Right renal pelvis (tissue), 4 donors: ENCODE data around the gene ABCD1. TPM values are rescaled to one million over a fixed set of nuclear protein-coding genes. Genes with fewer than 3 reads are reported as not detected.

Experiments used
- DNase-seq, 4 donors: peaks; one replicate each; pipeline ENCODE4 v3.0.0-alpha.2; 2013; ENCODE audit warnings: low read depth in 4 of 4, low spot score in 3 of 4, missing footprints in 1 of 4
- polyA plus RNA-seq, 4 donors: library from polyadenylated mRNA; unstranded; fragments of 120-200 nt; gene quantifications; one replicate each; pipeline ENCODE4 v1.2.1, GENCODE V29; 2013; ENCODE audit not compliant: insufficient read length in 4 of 4

The ABCD1 gene
- polyA plus RNA-seq, 4 donors, result 6.3 to 8.9 (median 7.1) TPM

DNA sequence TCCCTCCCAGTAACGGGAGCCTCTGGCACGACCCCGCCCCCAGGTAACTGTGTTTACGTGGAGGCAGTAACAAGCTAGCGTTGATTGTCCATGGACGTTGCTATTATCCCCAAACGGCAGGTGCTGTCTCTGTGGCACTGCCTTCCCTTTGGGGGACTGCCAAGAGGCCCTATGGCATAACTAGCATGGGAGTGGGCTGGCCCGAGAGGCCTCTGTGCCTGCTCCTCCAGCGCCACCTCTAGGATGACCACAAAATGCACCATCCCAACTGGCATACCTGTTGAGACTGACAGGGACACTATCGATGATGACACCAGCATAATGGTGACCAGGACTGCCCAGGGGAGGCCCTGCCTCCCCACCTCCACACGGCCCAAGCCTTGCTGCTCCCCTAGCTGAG, 57.7 kb downstream of the ABCD1 start:
- DNase-seq, result no peak

DNA sequence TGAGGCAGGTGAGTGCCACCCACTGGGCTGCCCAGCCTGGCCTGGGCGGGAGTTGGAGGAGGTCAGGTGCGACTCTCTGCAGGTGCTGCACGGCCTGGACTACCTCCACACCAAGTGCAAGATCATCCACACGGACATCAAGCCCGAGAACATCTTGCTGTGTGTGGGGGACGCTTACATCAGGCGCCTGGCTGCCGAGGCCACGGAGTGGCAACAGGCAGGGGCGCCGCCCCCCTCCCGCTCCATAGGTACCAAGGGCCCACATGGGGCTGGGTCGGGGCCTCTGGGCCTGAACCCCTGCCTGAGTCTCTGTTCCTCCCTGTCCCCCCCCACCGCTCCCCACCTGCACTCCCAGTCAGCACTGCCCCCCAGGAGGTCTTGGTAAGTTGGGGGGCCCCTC, 58.2 kb downstream of the ABCD1 start:
- DNase-seq, result no peak

DNA sequence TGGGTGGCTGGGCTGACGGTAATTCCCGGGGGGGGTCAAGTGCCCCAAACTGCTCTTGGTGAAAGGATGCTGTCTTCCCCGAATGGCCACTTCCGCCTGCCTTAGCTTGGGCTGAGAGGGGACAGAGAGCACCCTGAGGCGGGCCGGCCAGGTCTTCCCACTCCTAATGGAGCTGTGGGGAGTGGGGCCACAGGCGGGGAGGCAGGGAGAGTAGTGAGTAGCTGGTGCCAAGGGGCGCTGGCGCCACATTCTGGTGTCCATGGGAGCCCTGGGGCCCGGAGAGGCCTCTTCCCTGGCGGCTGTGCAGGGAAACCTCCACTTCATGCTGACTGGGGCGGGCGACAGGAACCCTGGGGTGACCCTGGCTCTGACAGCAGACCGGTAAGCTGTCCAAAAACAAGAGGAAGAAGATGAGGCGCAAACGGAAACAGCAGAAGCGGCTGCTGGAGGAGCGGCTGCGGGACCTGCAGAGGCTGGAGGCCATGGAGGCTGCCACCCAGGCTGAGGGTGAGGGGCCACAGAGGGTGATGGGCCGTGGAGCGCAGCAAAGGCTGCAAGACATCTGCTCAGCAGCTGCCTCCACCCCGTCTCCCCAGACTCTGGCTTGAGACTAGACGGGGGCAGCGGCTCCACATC, 58.8 kb downstream of the ABCD1 start:
- no peak for DNase-seq

DNA sequence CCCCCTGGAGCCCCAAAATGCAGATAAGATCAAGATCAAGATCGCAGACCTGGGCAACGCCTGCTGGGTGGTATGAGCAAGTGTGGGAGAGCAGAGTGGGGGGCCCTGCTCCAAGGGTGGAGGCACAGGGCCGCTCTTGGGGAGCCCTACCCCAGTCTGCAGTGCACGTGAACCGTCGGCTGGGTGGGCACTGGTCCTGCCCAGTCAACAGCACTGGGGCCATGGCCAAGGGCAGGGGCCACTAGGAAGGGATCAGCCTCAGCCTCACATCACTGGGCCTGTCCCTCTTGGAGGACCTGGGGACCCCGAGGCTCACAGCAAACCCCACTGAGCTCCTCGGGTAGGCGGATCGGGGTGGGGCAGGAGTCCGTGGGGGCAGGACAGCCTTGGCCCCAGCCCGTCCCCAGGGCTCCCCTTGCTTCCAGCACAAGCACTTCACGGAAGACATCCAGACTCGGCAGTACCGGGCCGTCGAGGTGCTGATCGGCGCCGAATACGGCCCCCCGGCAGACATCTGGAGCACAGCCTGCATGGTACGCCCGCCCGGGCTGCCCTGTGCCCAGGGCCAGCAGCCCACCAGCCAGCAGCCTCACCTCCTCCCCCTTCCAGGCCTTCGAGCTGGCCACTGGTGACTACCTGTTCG, 59.8 kb downstream of the ABCD1 start:
- no peak for DNase-seq

DNA sequence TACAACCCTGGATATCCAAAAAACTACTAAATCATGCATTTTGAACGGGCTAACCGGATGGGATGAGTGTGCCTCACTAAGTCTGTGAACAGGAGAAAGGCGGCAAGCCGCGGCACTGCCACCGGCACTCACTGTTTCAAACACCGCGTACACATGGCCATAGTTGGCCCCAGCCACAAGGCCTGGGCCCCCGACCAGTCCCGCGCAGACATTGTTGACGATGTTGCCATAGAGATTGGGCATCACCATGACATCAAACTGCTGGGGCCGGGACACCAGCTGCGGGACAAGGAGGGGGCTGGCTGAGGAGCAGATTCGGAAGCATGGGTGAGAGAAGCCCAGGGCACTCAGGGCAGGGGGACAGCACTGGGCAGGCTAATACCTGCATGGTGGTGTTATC, 62.0 kb downstream of the ABCD1 start:
- DNase-seq, result no peak

DNA sequence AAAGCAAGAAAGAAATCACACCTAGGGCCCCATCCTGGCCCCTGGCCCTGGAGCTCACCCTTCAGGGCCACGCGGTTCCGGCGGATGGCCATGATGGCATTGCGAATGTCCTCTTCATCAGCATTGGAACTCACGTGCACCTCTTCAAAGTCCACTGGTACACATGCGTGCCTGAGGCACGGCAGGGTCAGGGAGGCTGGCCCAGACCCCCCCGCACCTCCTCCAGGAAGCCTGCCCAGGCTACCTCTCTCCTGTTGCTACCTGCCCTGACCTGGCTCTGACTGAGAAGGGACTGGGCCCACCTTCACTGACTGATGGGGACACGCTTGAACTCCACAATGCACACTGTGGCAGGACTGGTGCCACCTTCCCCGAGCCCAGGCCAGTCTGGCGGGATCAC, 65.0 kb downstream of the ABCD1 start:
- DNase-seq, result no peak

DNA sequence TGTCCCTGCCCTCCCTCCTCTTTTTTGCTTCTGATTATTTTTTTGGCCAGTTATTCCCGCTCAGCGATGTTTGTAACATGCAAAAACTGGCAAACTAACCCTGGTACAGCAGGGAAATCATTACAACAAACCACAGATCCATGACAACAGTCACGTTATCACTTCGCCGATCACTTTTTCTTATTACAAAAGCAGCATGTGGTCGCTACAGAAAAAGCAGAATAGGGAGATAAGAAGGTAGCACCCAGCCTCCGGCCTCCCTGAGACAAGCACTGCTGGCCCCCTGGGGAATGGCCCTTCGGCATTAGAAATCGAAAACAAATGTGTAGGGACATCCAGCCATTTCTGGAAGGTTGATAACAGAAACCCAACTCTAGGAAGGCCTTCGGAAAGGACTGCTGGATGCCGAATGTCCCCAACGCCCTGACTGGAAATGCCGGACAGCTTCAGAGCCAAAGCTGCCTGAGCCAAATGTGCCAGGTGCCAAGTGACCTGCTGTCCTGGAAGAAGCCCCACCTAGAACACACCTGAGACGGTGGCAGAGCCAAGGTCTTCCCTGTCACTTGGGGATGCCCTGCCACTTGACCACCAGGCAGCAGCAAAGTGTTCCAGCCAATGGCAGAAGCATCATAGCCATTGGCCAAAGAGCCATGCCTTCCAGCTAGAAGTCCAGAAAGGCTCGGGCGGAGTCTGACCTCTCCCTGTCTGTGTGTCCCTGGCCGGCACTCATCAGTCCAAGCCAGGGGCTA, 66.6 kb downstream of the ABCD1 start:
- no peak for DNase-seq

DNA sequence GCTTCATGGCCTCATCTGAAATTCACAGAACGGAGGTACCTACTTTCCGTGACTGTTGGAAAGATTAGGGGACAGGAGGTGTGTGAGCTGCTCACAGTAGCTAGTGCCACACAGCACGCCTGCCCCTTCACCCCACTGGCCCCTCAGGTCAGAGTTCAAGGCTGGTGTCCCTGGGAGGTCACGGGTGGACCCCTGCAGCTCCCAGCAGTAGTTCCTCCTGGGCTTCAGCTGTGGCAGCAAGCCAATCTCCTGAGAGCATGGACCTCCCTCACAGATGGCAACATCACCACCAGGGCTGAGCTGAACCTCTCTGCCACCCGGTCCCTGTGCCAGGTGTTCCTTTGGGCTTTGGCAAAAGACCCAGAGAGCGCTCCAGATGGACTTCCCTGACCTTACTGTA, 67.7 kb downstream of the ABCD1 start:
- DNase-seq, result no peak

DNA sequence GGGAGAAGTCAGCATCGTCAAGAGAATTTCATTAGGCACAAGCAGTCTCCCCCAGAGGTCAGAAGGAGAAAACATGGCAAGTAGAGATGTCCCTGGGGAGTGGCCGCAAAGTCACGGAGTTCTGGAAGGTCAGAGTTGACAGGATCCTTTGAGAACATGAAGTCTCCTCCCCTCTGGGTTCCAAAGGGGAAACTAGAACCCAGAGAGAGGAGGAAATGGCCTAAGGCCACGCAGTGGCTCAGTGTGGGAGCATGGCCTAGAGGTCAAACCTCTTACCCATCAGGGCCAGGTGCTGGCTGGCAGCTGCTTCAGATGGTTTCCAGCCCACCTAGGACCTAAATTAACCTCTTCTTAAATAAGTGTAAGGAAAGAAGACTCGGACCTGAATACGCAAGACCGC, 68.6 kb downstream of the ABCD1 start:
- DNase-seq, result no peak

Other genes with a start within 250 kb of the ABCD1 start
- 100 to 1,000 TPM; 169 to 230 (median 196) TPM for gene BGN, start 229.9 kb upstream of the ABCD1 start, polyA plus RNA-seq
- gene ATP2B3, start 207.2 kb upstream of the ABCD1 start, polyA plus RNA-seq, result under 1 TPM; 0.23 to 0.36 (median 0.31) TPM
- gene CCNQ, start 125.7 kb upstream of the ABCD1 start, polyA plus RNA-seq, result 10 to 100 TPM; 17.6 to 20.7 (median 19.3) TPM
- gene DUSP9, start 77.7 kb upstream of the ABCD1 start, polyA plus RNA-seq, result 10 to 100 TPM; 46.7 to 74.3 (median 49.1) TPM
- gene PNCK, start 51.0 kb upstream of the ABCD1 start, polyA plus RNA-seq, result 10 to 100 TPM in 1 of 4 donors, 1 to 10 TPM in 3; 6.2 to 11.4 (median 7.5) TPM
- 10 to 100 TPM; 46.6 to 74.1 (median 52.6) TPM for gene SLC6A8, start 36.9 kb upstream of the ABCD1 start, polyA plus RNA-seq
- 100 to 1,000 TPM; 192 to 206 (median 199) TPM for gene BCAP31, start 469 bp upstream of the ABCD1 start, polyA plus RNA-seq
- 1 to 10 TPM in 3 of 4 donors, under 1 TPM in 1; 0.82 to 2.9 (median 2.1) TPM for gene PLXNB3, start 39.4 kb downstream of the ABCD1 start, polyA plus RNA-seq
- 1 to 10 TPM in 3 of 4 donors, under 1 TPM in 1; 0.90 to 2.0 (median 1.5) TPM for gene SRPK3, start 56.2 kb downstream of the ABCD1 start, polyA plus RNA-seq
- 10 to 100 TPM; 62.2 to 90.3 (median 72.7) TPM for gene IDH3G, start 69.5 kb downstream of the ABCD1 start, polyA plus RNA-seq
- 100 to 1,000 TPM; 141 to 189 (median 155) TPM for gene SSR4, start 69.8 kb downstream of the ABCD1 start, polyA plus RNA-seq
- 10 to 100 TPM in 1 of 4 donors, 1 to 10 TPM in 3; 7.7 to 10.6 (median 8.8) TPM for gene PDZD4, start 105.7 kb downstream of the ABCD1 start, polyA plus RNA-seq
- 10 to 100 TPM; 46.4 to 59.9 (median 47.9) TPM for gene L1CAM, start 161.3 kb downstream of the ABCD1 start, polyA plus RNA-seq
- gene AVPR2, start 179.8 kb downstream of the ABCD1 start, polyA plus RNA-seq, result 1 to 10 TPM; 1.4 to 3.1 (median 2.0) TPM
- 10 to 100 TPM; 24.6 to 37.8 (median 27.8) TPM for gene ARHGAP4, start 201.4 kb downstream of the ABCD1 start, polyA plus RNA-seq
- 10 to 100 TPM; 60.2 to 80.1 (median 66.6) TPM for gene NAA10, start 210.2 kb downstream of the ABCD1 start, polyA plus RNA-seq
- 10 to 100 TPM; 16.3 to 27.1 (median 18.8) TPM for gene RENBP, start 219.8 kb downstream of the ABCD1 start, polyA plus RNA-seq
- 10 to 100 TPM; 41.5 to 44.3 (median 41.9) TPM for gene HCFC1, start 247.0 kb downstream of the ABCD1 start, polyA plus RNA-seq
- gene TMEM187, start 247.9 kb downstream of the ABCD1 start, polyA plus RNA-seq, result 1 to 10 TPM; 6.9 to 9.6 (median 7.4) TPM